ENCODE measurements around the gene KDR.

Gene KDR

GRCh38 chr4:55077577-55077976 is 47.8 kb downstream of the KDR start:
- no peak for FAIRE-seq

- FAIRE-seq, result no peak
These were observed 49.3 kb downstream of the KDR start for GRCh38 chr4:55075823-55076716.

DNA sequence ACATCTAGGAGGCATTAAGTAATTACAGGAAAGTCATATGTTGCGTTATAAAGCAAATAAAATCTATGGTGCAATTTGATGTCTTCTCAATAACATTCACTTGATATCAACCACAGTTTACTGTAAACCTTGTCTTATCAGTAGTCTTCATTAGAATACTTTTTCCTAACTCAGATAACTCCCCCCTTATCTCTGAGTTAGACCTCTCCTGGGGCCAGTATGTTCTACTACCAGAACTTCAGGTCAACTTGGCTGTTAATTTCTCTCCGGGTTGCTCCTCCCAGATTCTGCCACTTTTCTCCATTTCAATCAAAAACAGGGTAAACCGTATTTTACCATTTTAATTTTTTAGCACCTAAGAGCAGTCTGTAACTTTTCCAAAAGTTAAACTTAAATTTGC is 50.0 kb downstream of the KDR start:
- peak; percentile 50 for FAIRE-seq

GRCh38 chr4:55074386-55074785 is 51.0 kb downstream of the KDR start:
- peak; percentile 74 for FAIRE-seq

- no peak for FAIRE-seq
These were observed 53.4 kb downstream of the KDR start for GRCh38 chr4:55071951-55072350.

DNA sequence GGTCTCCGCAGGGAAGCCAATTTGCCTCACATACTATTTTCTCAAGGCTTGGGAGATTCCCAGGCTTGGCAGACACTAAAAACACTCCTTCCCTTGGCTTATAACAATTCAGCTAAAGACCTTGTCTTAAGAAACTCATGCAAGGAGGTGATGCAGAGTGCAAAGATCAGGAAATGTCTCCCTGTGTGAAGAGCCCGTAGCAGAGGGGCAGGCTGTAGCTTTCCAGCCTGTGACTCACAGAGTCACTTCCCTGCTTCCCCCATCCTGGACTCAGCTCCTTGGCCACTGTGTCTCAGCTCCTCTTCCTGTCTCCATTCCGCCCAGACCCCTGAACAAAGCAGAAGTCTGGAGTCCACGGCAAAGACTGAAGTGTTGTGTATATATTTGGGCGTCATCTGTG is 56.1 kb downstream of the KDR start:
- no peak for FAIRE-seq

DNA sequence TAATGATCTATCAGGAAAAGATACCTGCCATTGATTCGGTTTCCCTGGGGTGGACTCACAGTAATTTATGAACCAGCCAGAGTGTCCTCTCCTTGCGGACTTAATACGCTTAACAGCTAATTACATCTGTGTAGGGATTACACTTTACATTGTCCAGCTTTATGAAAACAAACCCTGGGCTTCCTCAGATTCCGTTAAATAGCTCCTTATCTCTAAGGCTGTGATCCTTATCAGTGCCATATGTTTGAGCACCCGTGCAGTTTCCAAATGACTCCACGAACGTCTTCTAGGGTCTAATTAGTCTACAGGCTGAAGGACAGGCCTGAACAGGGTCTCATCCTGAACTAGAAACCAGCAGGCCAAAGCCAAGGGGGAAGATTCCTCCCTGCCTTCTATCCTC is 56.9 kb downstream of the KDR start:
- FAIRE-seq, result no peak

DNA sequence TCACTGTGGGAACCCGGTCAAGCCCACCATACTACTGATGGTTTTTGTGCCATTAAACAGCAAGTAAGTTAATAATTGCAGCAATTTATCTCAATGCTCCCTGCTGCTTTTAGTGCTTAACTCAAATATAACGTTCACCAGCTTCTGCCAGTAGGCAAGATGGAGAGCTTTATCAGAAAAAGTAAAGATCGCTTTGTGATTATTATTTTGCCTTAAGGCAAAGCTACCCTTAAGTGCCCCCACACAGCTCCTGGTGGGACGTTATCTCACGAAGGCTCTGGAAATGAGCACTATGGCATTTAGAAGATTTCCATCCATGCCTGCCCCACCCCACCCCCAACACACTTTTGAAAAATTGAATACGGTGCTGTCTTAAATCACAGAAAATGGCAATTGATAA is 59.4 kb downstream of the KDR start:
- no peak for FAIRE-seq

DNA sequence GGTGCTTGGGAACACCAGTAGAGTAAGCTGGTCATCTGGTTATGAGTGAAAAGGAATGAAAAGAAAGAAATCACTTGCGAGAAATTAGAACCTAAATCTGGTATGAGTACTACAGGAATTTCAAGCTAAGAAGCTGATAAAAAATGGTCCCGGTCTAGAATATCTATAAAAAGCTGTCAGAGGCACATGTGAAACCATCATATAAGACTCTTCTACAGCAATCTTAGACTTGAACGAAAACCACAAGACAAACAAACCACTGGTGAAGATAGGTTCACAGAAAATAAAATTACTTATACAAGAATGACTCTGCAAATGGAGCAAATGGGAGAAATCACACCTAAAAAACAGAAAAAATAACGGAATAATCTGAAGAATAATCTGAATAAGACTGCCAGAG is 69.9 kb downstream of the KDR start:
- FAIRE-seq, result no peak

DNA sequence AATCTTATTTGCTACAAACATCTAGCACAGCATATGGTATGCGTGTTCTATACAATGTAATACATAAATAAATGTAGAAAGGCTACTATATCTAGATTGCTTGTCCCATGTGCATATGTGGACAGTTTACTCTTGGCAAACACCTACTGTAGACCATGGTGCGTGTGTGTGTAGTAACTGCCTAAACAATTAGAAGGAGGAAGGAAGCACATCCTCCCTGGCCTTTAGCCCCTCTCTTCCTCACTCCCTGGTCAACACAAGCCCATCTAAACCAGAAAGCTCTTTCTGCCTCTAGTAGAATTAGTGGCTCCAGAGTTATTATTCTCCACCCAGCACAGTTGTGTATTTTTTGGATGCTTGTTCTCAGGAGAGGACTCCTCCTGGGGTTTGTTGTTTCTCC is 73.9 kb downstream of the KDR start:
- FAIRE-seq, result no peak

- FAIRE-seq, result no peak
These were observed 74.9 kb downstream of the KDR start for GRCh38 chr4:55050418-55050950.

- no peak for FAIRE-seq
These were observed 87.1 kb downstream of the KDR start for GRCh38 chr4:55038176-55038890.

DNA sequence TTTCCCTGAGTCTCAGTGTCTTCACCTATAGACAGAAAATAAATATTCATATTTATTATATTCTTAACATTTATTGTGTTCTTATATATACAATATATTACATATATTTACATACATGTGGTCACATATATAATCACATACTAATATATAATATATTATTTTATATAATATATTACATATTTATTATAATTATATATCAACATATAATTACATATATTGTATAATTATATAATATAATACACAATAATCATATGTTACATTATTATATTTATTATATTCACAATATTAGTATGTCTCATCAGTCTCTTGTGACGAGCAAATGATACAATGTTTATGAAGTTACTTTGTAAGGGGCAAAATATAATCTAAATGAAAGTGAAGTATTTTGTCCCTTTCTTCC is 87.7 kb downstream of the KDR start:
- FAIRE-seq, result peak; percentile 93

DNA sequence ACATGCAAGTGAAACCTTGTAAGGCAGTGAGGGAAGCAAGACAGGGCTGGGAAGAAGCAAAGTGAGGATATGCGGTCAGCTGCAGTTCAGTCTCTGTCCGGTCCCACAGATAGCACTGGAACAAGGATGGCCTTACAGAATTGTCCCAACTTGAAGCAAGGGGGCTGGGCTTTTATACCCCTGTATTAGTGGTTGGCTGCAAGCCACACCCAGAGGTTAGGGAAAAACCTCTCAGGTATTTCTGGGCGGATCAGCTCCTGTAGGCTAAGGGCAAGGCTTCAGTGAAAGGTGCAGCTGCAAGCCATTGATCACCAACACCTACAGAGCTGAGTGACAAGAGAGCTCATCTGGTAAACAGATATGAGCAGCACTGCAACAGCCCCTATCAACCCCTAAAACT is 89.0 kb downstream of the KDR start:
- no peak for FAIRE-seq

- no peak for FAIRE-seq
These were observed 89.5 kb downstream of the KDR start for GRCh38 chr4:55035892-55036291.

DNA sequence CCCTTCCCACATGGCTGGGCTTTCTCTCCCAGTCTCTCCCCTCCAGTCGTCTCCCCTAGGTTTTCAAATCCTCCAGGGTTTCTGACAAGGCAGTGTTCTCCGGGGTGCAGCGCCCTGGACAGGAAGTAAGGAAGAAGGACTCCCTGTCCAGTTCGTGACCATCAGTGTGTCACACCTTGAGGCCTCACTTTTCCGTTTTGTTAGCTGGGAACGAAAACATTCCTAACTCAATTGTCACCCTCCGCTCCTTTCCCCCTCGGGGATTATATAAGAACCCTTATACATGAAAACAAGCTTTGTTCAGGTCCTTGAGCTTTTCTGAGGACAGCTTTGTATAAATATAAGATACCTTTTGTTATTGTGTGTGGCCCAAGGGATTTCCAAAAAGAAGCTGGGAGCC is 92.1 kb downstream of the KDR start:
- FAIRE-seq, result no peak

GRCh38 chr4:55032788-55033187 is 92.6 kb downstream of the KDR start:
- FAIRE-seq, result no peak

- no peak for FAIRE-seq
These were observed 93.2 kb downstream of the KDR start for GRCh38 chr4:55032179-55032578.

DNA sequence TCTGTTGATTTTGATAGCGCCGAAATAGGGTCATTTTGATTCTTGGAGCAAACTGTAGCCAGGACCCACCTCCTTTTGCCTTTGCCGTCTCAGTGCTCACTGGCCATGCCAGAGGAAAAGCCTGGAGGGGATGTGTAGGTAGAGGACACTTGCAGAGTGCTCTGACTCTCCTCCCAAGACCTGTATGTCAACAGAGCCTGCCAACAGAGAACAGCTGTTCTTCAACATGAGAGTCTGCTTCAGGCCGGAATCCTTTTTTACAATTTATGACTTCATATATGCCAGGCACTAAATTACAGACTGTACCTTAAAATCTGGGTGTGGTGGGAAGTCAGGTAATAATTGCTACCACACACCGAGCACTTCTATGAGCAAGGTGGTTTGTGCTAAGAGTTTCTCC is 94.2 kb downstream of the KDR start:
- no peak for FAIRE-seq

- FAIRE-seq, result no peak
These were observed 94.8 kb downstream of the KDR start for GRCh38 chr4:55030589-55030988.

GRCh38 chr4:55029821-55030503 is 95.4 kb downstream of the KDR start:
- FAIRE-seq, result no peak

DNA sequence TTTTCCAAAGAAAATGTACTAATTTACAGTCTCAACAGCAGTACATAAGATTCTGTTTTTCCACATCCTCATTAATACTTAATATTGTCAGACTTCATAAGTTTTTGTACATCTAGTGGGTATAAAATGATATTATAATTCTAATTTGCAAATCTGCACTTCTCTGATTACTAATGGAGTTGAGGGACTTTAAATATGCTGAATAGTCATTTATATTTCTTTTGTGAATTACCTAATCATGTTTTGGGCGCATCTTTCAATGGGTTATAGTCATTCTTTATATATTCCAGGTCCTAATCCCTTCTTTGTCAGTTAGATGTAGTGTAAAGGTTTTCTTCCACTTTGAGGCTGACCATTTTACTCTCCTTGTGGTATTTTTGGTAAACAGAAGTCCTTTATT is 96.1 kb downstream of the KDR start:
- no peak for FAIRE-seq
